OCI-M2 (cell line): Measurements from ENCODE around the gene TMEM232.
"Not testable (repeated sequence)": the region's sequence is repeated elsewhere in the genome, so short reads cannot be mapped to it uniquely, and the experiment has no call there.

Experiments
- DNase-seq: peaks from one replicate; lab custom pipeline; 2025; ENCODE audit not compliant: unreplicated experiment; lab: John Stamatoyannopoulos, UW

Gene TMEM232

DNA sequence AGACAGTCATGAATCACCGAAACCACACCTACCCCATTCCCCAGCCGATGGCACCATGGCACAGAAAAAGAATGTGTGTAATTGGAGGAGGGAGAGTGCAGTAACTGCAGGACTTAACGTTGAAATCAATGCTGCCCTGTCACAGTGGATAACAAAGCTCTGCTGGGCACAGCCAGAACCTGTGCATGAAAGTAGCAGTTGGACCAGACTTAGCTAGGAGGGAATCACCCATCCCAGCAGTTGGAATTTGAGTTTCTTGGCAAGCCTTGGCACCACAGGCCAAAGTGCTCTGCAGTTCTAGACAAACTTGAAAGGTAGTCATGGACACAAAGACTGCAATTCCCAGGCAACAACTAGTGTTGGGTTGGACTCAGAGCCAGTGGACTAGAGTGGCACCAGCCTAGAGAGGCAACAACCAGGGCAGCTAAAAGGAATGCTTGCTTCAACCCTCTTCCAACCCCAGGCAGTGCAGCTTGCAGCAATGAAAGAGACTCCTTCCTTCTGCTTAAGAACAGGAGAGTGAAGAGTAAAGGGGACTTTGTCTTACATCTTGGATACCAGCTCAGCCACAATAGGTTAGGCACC, 19.1 kb downstream of the TMEM232 start:
- no peak for DNase-seq

DNA sequence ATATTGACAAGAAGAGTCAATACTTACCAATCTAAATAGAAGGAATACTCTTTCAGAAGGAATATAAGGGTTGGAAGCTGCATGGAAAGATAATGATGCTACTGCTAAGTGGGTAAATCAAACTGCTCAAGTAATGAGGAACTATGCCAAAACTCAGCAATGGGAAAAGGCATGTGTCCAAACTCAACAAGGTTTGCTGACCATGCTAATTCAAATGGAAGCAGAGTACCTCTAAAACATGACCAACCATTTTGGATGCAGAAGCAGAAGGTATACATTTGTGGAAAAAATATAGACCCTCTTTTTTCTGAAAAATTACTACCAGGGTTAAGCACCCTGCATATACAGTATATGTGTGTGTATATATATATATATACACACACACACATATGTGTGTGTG, 21.1 kb downstream of the TMEM232 start:
- DNase-seq, result no peak

- DNase-seq, result no peak
These were observed 23.0 kb downstream of the TMEM232 start for GRCh38 chr5:110703481-110703880.

- DNase-seq, result no peak
These were observed 23.8 kb downstream of the TMEM232 start for GRCh38 chr5:110702704-110703103.

DNA sequence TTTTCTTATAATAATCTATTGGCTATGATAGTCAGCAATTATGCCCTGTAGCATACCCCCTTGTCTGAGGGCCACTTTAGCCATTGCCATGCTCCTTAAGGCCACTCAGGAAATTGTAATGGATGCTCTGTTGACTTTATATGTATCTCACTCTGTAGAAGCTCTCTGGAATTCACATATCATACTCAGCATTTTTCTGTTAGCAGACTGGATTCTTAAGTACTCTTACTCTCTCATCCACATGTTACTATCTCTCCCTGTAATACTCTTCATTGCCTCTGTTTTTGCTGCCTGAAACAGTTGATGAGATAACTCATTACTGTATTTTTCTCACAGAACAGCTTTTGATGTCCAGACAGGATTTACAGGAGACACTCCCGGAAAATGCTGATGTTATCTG, 24.2 kb downstream of the TMEM232 start:
- no peak for DNase-seq

DNA sequence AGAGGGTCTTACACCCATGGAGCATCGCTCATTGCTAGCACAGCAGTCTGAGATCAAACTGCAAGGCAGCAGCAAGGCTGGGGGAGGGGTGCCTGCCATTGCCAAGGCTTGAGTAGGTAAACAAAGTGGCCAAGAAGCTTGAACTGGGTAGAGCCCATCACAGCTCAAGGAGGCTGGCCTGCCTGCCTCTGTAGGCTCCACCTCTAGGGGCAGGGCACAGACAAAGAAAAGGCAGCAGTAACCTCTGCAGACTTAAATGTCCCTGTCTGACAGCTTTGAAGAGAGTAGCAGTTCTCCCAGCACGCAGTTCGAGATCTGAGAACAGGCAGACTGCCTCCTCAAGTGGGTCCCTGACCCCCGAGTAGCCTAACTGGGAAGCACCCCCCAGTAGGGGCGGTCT, 33.8 kb downstream of the TMEM232 start:
- DNase-seq, result not testable (repeated sequence)

GRCh38 chr5:110690587-110690986, 35.9 kb downstream of the TMEM232 start:
- DNase-seq, result not testable (repeated sequence)

GRCh38 chr5:110687485-110687884, 39.0 kb downstream of the TMEM232 start:
- no peak for DNase-seq

DNA sequence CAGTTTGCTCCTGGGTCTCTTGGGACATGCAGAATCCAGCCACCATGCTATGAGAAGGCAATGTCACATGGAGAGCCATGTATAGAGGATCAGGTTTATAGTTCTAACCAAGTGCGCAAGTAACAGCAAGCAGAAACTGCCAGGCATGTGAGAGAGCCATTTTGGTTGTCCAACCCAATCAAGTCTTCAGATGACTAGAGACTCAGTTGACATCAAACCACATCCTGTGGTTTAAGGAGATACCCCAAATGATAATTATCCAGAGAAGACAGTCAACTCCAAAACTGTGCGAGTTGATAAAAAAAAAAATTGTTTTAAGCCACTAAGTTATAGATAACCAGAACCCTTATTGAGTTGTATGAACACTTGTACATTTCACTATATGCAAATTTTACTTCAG, 40.2 kb downstream of the TMEM232 start:
- DNase-seq, result no peak

DNA sequence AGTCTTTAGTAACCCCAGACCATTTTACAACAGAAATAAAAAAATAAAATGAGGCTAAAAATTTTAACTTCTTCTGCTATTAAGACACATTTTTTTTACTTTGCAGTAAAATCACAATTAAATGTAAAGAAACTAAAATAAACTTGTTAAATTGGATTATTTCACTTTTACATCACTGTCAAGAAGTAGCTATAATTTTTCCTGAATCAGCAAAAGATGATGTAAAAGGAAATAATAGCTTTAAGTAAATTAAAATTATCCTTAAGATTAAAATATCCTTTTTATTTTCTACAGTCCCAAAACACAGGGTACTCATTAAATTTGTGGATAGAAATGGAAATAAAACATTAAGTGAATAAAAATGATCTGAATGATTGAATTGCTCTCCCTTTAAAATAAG, 44.5 kb downstream of the TMEM232 start:
- DNase-seq, result no peak

DNA sequence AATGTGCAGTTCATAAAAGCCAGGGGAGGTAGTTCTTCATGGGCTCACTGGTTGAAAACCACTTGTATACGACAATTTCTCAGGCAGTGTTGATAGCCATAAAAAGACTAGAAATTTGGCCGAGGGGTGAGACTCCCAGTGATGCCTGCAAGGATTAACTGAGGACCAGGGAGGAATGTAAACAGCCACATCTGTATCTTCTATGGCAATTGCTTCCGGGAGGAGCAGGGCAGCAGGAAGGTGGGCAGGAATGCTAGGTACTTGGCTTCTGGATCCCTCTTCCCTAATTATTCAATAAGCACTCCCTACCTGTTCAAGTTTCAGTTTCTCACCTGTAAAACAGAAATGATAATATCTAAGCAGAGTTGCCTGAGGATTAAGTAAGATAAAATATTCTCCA, 45.4 kb downstream of the TMEM232 start:
- no peak for DNase-seq

DNA sequence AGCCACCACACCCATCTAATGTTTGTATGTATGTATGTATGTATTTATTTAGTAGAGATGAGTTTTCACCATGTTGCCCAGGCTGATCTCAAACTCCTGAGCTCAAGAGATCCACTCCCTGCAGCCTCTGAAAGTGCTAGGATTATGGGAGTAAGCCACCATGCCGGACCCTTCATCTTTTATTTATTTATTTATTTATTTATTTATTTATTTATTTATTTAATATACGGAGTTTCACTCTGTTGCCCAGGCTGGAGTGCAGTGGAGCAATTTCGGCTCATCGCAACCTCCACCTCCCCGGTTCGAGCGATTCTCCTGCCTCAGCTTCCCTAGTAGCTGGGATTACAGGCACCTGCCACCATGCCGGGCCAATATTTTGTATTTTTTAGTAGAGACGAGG, 49.9 kb downstream of the TMEM232 start:
- DNase-seq, result not testable (repeated sequence)

DNA sequence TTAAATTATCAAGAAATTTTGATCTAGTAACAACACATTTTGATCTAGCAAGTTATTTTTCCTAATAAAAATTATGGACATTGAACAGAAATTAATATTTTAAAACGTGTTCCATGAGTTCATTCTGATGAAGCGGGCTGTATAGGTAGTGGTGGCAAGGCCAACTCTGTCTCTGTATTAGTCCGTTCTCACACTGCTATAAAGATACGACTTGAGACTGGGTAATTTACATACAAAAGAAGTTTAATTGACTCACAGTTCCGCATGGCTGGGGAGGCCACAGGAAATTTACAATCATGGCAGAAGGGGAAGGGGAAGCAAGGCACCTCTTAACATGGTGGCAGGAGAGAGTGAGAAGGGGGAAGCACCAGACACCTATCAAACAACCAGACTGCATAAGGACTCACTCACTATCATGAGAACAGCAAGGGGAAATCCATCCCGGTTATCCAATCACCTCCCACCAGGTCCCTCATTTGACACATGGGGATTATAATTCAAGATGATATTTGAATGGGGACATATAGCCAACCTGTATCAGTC, 61.2 kb downstream of the TMEM232 start:
- no peak for DNase-seq

GRCh38 chr5:110663525-110663924, 62.9 kb downstream of the TMEM232 start:
- DNase-seq, result no peak

DNA sequence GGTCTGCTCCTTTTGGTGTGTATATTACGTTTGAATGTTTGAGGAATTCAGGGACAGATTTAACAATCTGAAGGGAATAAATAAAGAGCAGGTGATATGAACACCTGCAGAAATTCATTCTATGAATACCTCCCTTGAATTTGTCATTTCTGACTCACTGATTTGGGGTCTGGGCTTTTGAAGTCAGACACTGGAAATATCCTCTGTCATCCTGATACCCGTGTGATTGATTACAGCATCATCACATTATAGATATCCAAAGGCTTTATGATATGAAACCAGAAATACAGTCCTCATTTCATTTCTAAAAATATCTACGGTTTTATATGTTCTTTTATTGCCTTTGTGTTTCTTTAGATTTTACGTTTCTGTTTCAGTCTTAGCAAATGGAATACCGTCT, 68.5 kb downstream of the TMEM232 start:
- DNase-seq, result no peak

GRCh38 chr5:110653231-110653970, 73.1 kb downstream of the TMEM232 start:
- DNase-seq, result no peak

GRCh38 chr5:110651507-110651906, 75.0 kb downstream of the TMEM232 start:
- no peak for DNase-seq

GRCh38 chr5:110644357-110644756, 82.1 kb downstream of the TMEM232 start:
- DNase-seq, result no peak

DNA sequence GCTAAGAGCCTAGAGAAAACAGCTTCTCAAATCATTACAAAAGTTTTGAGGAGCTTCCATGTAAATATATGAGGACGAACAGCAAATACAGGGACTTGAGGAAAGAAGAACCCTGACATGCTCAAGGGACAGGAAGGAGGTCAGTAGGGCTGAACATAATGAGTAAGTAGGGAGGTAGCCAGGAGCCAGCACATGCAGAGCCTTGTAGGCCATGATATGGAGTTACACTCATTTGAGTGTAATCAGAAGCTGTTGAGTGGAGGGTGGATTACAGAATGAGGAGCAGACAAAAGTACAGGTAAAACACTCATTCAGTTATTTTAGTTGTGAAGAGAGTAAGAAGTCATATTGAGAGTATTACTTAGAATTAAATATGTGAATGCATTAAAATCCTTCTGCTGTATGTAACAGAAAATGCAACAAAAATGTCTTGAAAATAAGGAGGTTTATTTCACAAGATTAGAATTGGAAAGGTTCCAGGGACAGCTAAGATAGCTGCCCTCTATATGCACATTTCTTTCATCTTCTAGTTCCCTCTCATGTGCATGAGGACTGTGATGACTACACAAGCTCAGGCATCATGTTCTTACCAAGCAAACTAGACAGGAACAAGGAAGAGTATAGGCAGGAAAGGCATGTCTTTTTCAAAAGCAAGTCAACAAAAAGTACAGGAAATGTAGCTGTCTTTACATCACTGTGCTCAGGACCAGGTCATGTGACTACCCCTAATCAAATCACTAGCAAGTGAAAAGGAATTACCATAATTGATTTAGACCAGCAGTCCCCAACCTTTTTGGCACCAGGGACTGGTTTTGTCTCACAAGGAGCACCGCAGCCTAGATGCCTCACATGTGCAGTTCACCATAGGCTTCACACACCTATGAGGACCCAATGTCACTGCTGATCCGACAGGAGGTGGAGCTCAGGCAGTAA, 87.2 kb downstream of the TMEM232 start:
- no peak for DNase-seq

GRCh38 chr5:110634475-110634874, 92.0 kb downstream of the TMEM232 start:
- no peak for DNase-seq

DNA sequence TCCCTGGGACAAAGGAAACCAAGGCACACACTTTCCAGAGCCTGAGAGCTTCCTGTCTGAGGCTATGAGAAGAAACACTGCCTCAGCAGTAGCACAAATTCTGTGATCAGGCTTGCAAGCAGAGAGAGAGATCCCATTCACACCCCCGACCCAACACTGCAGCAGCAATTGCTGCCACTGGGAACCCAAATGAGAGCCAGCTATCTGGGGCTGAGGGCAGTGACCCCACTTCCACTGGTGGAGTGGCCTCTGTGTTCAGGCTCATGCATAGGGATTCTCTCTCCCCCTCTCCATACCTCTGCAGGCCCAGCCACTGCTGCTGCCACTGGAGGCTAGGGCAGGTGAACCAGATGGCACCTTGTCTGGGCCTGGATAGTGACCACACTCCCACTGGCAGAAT, 95.2 kb downstream of the TMEM232 start:
- DNase-seq, result no peak

DNA sequence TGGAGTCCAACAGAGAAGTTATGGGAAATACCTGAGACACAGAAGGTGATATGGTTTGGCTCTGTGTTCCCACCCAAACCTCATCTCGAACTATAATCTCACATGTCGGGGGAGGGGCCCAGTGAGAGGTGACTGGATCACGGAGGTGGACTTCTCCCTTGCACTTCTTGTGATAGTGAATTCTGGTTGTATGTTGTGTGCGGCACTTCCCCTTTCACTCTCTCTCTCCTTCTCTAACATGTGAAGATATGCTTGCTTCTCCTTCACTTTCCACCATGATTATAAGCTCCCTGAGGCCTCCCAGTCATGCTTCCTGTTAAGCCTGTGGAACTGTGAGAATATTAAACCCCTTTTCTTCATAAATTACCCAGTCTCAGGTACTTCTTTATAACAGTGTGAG, 96.1 kb downstream of the TMEM232 start:
- DNase-seq, result no peak
